ENCODE data around the gene KLHL3.

- TF ChIP-seq ZBTB33 (IDR thresholded peaks at IDR 0.05; ENCODE audit: borderline replicate concordance, low read depth) (no peak), MXI1 (IDR thresholded peaks at IDR 0.05; ENCODE audit: low read depth, low read length) (no peak), USF1 (IDR thresholded peaks at IDR 0.05; ENCODE audit: borderline replicate concordance, low read depth) (no peak), POLR2AphosphoS5 (IDR thresholded peaks at IDR 0.05; ENCODE audit: low read depth, low read length) (no peak), FOXM1 (IDR thresholded peaks at IDR 0.05; ENCODE audit: low read depth) (no peak), CTCF (IDR thresholded peaks at IDR 0.05) (no peak), EP300 (IDR thresholded peaks at IDR 0.05; ENCODE audit: borderline replicate concordance in 1 of 2, low read depth in 1 of 2, low read length in 1 of 2) (no peak), GATA2 (CRISPR knock-in tag; IDR thresholded peaks at IDR 0.05) (no peak), TCF12 (IDR thresholded peaks at IDR 0.05) (no peak), NFIC (IDR thresholded peaks at IDR 0.05; ENCODE audit: borderline replicate concordance) (no peak)
Measured at GRCh38 chr5:137613554-137614265, 122.2 kb downstream of the KLHL3 start.
